Endothelial cell of umbilical vein (primary cell): ENCODE measurements around the gene MCRIP2. TPM values are rescaled to one million over a fixed set of nuclear protein-coding genes. Genes with fewer than 3 reads are reported as not detected.

Experiments used
- BruUV-seq: library from RNA; stranded (reverse); fragments of 400-500 nt; replicated peaks from 2 replicates; lab custom pipeline; 2021; lab: Mats Ljungman, UMichigan
- CTCF ChIA-PET: fragments of 300-600, 350-600 bp; sonication (Branson Sonifier 250); formaldehyde crosslinking; loops from one replicate; lab custom pipeline; 2021; ENCODE audit warnings: antibody characterized with exemption, inconsistent platforms; lab: Charles Lee
- POLR2A ChIA-PET: fragments of 300-600, 350-600 bp; sonication (Branson Sonifier 250); formaldehyde crosslinking; loops from one replicate; lab custom pipeline; 2021; ENCODE audit warnings: antibody characterized with exemption, inconsistent platforms; lab: Charles Lee
- DNase-seq: peaks from one replicate; pipeline ENCODE4 v3.0.0-alpha.2; 2011; ENCODE audit warnings: low read depth, low spot score
- FAIRE-seq: peaks from 2 replicates; lab custom pipeline; 2011; peaks lifted over from hg19 to GRCh38; lab: Jason Lieb, UNC
- H2AFZ ChIP-seq: 2 replicates; pipeline ENCODE4 v1.6.0; 2012; ENCODE audit warnings: low read depth, low read length, control low read depth, inconsistent platforms
- H3K27ac ChIP-seq: 2 replicates; pipeline ENCODE4 v1.5.1; 2011; ENCODE audit warnings: low read depth, mild to moderate bottlenecking, control low read depth, low read length, moderate library complexity; ENCODE audit not compliant: insufficient read depth
- H3K27me3 ChIP-seq, 2 experiments: 2 replicates each; pipeline versions ENCODE4 v1.6.0 to v1.6.1; 2011; ENCODE audit warnings: low read length in 2 of 2, mixed read lengths in 1 of 2; ENCODE audit not compliant: control insufficient read depth in 2 of 2, insufficient read depth in 2 of 2
- H3K36me3 ChIP-seq, 2 experiments: 2 replicates in 1 of 2; 3 replicates in 1 of 2; pipeline ENCODE4 v1.5.1; 2011; ENCODE audit warnings: low read length in 2 of 2, mild to moderate bottlenecking in 1 of 2, moderate library complexity in 1 of 2; ENCODE audit not compliant: control insufficient read depth in 2 of 2, insufficient read depth in 2 of 2; ENCODE audit errors: extremely low read depth in 1 of 2
- H3K4me1 ChIP-seq: 3 replicates; pipeline ENCODE4 v1.5.1; 2011; ENCODE audit warnings: mild to moderate bottlenecking, low read length; ENCODE audit not compliant: control insufficient read depth, insufficient read depth; ENCODE audit errors: extremely low read depth
- H3K4me2 ChIP-seq: 2 replicates; pipeline ENCODE4 v1.6.1; 2011; ENCODE audit warnings: low read length, control low read depth, mixed read lengths; ENCODE audit not compliant: insufficient read depth
- H3K4me3 ChIP-seq, 3 experiments: fragments of 200-600 bp in 1 of 3; sonication (generic), shearing (Covaris generic) in 1 of 3; replicated peaks in 1 of 3; 2 replicates each; pipeline ENCODE4 v1.5.1; 2011 to 2016; ENCODE audit warnings: control low read depth in 3 of 3, low read length in 3 of 3, mild to moderate bottlenecking in 2 of 3, inconsistent platforms in 1 of 3, low read depth in 1 of 3, moderate library complexity in 1 of 3; ENCODE audit not compliant: insufficient read depth in 1 of 3
- H3K79me2 ChIP-seq: 2 replicates; pipeline ENCODE4 v1.6.0; 2012; ENCODE audit warnings: low read length, inconsistent platforms; ENCODE audit not compliant: control insufficient read depth, insufficient read depth
- H3K9ac ChIP-seq: replicated peaks from 2 replicates; pipeline ENCODE3; 2011; ENCODE audit warnings: low read length, control low read depth; ENCODE audit not compliant: insufficient read depth; ENCODE audit errors: extremely low read depth
- H3K9me1 ChIP-seq: replicated peaks from 3 replicates; pipeline ENCODE4 v1.6.0; 2011; ENCODE audit warnings: mild to moderate bottlenecking, low read length; ENCODE audit not compliant: control insufficient read depth, insufficient read depth; ENCODE audit errors: extremely low read depth
- H3K9me3 ChIP-seq: replicated peaks from 2 replicates; pipeline ENCODE4 v1.5.1; 2012; ENCODE audit warnings: low read length, inconsistent platforms; ENCODE audit not compliant: control insufficient read depth, insufficient read depth
- H4K20me1 ChIP-seq: replicated peaks from 2 replicates; pipeline ENCODE3; 2011; ENCODE audit warnings: mild to moderate bottlenecking, low read length; ENCODE audit not compliant: control insufficient read depth, insufficient read depth; ENCODE audit errors: extremely low read depth
- CTCF ChIP-seq, 2 donors: IDR thresholded peaks; 1 replicate in 1 of 2; 2 replicates in 1 of 2; pipeline ENCODE4 v1.5.1; 2011; ENCODE audit warnings: low read length in 2 of 2, mild to moderate bottlenecking in 2 of 2, moderate library complexity in 2 of 2, control low read depth in 1 of 2, inconsistent platforms in 1 of 2, low read depth in 1 of 2; ENCODE audit not compliant: insufficient read depth in 1 of 2; ENCODE audit errors: extremely low read depth in 1 of 2
- EZH2 ChIP-seq: IDR thresholded peaks from 2 replicates; pipeline ENCODE4 v1.6.1; 2012; ENCODE audit warnings: borderline replicate concordance, low read depth, mild to moderate bottlenecking, moderate library complexity, low read length, inconsistent platforms; ENCODE audit not compliant: severe bottlenecking
- FOS ChIP-seq: IDR thresholded peaks from 2 replicates; pipeline ENCODE4 v1.6.1; 2011; ENCODE audit warnings: mild to moderate bottlenecking, low read length, moderate library complexity, borderline replicate concordance; ENCODE audit not compliant: insufficient read depth
- GATA2 ChIP-seq: IDR thresholded peaks from 2 replicates; pipeline ENCODE4 v1.7.0; 2011; ENCODE audit warnings: low read depth, mild to moderate bottlenecking, moderate library complexity, mixed read lengths, low read length; ENCODE audit not compliant: insufficient read length, insufficient read depth
- JUN ChIP-seq: IDR thresholded peaks from 2 replicates; pipeline ENCODE4 v1.6.1; 2011; ENCODE audit warnings: borderline replicate concordance, low read depth; ENCODE audit not compliant: insufficient read length, insufficient read depth
- MAX ChIP-seq: IDR thresholded peaks from 2 replicates; pipeline ENCODE4 v1.6.1; 2011; ENCODE audit not compliant: insufficient read depth, insufficient read length
- MYC ChIP-seq: IDR thresholded peaks from one replicate; pipeline ENCODE4 v1.6.1; 2011; ENCODE audit warnings: mild to moderate bottlenecking, low read depth, low read length
- POLR2A ChIP-seq: IDR thresholded peaks from 2 replicates; pipeline ENCODE4 v1.6.1; 2012; ENCODE audit warnings: low read depth, mild to moderate bottlenecking, control low read depth, low read length
- POLR2AphosphoS5 ChIP-seq: IDR thresholded peaks from 2 replicates; pipeline ENCODE4 v1.6.1; 2012; ENCODE audit warnings: low read depth, mild to moderate bottlenecking, control low read depth, low read length, moderate library complexity; ENCODE audit not compliant: insufficient read depth
- dilution Hi-C: fragments of 300-500 bp; cut with MboI; formaldehyde crosslinking; loops from one replicate; pipeline ENCODE4 v1.15.0; 2019; ENCODE audit warnings: low sequenced_read_pairs; ENCODE audit not compliant: extremely low pct_ligation_motif_present
- intact Hi-C: fragments of 100-400 bp; cut with micrococcal nuclease; formaldehyde crosslinking; loops from one replicate; pipeline ENCODE4 v1.10.0; 2022
- polyA plus RNA-seq, 4 experiments: library from polyadenylated mRNA; depleted of rRNA in 3 of 4; stranded (reverse) in 3 of 4; unstranded in 1 of 4; fragments of >200 nt; gene quantifications; 2 replicates each; pipeline versions ENCODE4 v1.2.1 to v1.2.3, GENCODE V29; 2011 to 2012; ENCODE audit warnings: missing spikeins in 1 of 4
- total RNA-seq: library from RNA; stranded (reverse); gene quantifications from 2 replicates; pipeline ENCODE4 v1.2.3, GENCODE V29; 2021

Gene MCRIP2
- total and polyA plus RNA-seq, 2 donors (not counting 3 experiments of a cell fraction or from before 2014, with no cell fraction given) = 17.1 to 18.9 TPM

GRCh38 chr16:648781-649589 lies 7.4 kb downstream of the MCRIP2 start, which contains the start of gene WDR90:
Gene WDR90, plus strand, starts transcription at chr16:649365. Its CDS starts 52 bp downstream, at chr16:649417.
- intact Hi-C loops = loop anchor here (1.0 kb wide), 2 partner anchors 11 to 12 kb away; no protein-coding TSS in a partner anchor
- Histone ChIP-seq H3K4me1 (peaks cover 8% of the 10 kb centered on the region), H3K9me3 (no peaks in the 10 kb centered on the region), H3K9me1 (no peaks in the 10 kb centered on the region), H4K20me1 (no peaks in the 10 kb centered on the region), H3K9ac (peak within 1 kb of the TSS; percentile 65), H3K36me3 (peaks cover 0 to 2% of the 10 kb centered on the region in 2 experiments), H3K4me3 (peak within 1 kb of the TSS; percentile 13 to 57 (median 55)), H3K4me2 (peak within 1 kb of the TSS; percentile 75), H3K79me2 (no peaks in the 10 kb centered on the region), H3K27me3 (no peaks in the 10 kb centered on the region), H3K27ac (peak within 1 kb of the TSS; percentile 69), H2AFZ (peak within 1 kb of the TSS; percentile 79)
- ChIA-PET POLR2A (interaction anchor here (0.9 to 1.3 kb wide), 2 partner anchors 12 kb away, joined by 3 to 4 read pairs; partner anchors contain the start of gene METTL26), CTCF (interaction anchor here (0.8 to 1.8 kb wide), 6 partner anchors 8 to 72 kb away, joined by 3 to 11 read pairs (median 4); partner anchors contain the start of genes METTL26 and RAB40C)
- DNase-seq (peak; percentile 89), FAIRE-seq (peak; percentile 96)
- dilution Hi-C loops = no loop called here
- peak; percentile 64 for TF ChIP-seq MYC
- TF ChIP-seq POLR2AphosphoS5 = peak; percentile 75
- no peak for TF ChIP-seq EZH2
- no peak for TF ChIP-seq CTCF (IDR thresholded peaks at IDR 0.05; ENCODE audit: extremely low read depth in 1 of 2, insufficient read depth in 1 of 2, low read depth in 1 of 2, low read length in 2 of 2)
- peak; percentile 61 for TF ChIP-seq POLR2A
- TF ChIP-seq MAX = peak; percentile 97
- TF ChIP-seq JUN = no peak
- TF ChIP-seq FOS = no peak
- no peak for TF ChIP-seq GATA2
- BruUV-seq = TSS peak; percentile 77
